ENCODE data around the gene HOXB1.
"Not testable (repeated sequence)": the region's sequence is repeated elsewhere in the genome, so short reads cannot be mapped to it uniquely, and the experiment has no call there.

The HOXB1 gene

DNA sequence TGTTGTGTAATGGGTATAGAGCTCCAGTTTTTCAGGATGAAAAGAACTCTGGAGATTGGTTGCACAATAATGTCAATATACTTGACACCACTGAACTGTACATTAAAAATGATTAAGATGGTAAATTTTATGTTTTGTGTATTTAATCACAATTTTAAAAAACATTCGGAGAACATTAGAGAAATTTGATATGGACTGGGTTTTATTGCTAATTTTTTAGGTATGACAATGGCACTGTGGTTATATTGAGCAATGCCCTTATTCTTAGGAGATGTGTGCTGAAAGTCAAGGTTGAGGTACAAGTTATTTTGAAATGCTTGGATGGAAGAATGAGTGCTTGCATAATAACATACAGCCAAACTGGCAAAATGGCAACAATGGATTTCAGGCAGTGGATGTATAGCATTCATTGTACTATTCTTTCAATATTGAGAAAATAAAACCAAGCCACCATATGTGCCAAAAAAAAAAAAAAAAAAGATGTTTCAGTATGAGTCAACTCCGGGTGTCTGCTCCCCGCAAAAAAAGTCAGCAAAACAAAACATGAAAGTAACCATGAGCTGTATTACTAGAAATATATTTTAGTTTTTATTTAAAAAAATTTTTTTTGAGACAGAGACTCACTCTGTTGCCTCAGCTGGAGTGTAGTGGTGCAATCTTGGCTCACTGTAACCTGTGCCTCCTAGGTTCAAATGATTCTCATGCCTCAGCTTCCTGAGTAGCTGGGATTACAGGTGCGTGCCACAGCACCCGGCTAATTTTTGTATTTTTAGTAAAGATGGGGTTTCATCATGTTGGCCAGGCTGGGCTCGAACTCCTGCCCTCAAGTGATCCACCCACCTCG is 19.8 kb downstream of the HOXB1 start:
- DNase-seq (ENCODE audit: extremely low read depth, low read depth): peak; percentile 44
- TF ChIP-seq, protein P1, sequence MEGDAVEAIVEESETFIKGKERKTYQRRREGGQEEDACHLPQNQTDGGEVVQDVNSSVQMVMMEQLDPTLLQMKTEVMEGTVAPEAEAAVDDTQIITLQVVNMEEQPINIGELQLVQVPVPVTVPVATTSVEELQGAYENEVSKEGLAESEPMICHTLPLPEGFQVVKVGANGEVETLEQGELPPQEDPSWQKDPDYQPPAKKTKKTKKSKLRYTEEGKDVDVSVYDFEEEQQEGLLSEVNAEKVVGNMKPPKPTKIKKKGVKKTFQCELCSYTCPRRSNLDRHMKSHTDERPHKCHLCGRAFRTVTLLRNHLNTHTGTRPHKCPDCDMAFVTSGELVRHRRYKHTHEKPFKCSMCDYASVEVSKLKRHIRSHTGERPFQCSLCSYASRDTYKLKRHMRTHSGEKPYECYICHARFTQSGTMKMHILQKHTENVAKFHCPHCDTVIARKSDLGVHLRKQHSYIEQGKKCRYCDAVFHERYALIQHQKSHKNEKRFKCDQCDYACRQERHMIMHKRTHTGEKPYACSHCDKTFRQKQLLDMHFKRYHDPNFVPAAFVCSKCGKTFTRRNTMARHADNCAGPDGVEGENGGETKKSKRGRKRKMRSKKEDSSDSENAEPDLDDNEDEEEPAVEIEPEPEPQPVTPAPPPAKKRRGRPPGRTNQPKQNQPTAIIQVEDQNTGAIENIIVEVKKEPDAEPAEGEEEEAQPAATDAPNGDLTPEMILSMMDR (IDR thresholded peaks at IDR 0.05; ENCODE audit: low read depth, low read length): no peak

DNA sequence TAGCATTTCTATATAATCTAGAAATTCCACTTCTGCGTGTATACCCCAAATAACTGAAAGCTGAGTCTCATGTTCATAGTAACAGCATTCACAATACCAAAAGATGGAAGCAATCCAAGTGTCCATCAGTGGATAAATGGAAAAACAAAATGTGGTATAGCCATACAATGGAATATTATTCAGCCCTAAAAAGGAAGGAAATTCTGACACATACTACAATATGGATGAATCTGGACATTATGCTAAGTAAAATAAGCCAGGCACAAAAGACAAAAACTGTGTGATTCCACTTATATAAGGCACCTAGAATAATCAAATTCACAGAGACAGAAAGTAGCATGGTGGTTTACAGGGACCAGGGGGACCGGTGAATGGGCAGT is 20.4 kb downstream of the HOXB1 start:
- no peak for DNase-seq (ENCODE audit: extremely low read depth, low read depth)
- TF ChIP-seq, protein P1 (IDR thresholded peaks at IDR 0.05; ENCODE audit: low read depth, low read length): no peak

DNA sequence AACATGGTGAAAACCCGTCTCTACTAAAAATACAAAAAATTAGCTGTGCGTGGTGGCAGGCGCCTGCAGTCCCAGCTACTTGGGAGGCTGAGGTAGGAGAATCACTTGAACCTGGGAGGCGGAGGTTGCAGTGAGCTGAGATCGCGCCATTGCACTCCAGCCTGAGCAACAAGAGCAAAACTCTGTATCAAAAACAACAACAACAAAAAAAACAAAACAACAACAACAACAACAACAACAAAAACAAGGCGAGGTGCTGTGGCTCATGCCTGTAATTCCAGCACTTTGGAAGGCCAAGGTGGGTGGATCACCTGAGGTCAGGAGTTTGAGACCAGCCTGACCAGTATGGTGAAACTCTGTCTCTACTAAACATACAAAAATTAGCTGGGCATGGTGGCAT is 21.1 kb downstream of the HOXB1 start:
- DNase-seq (ENCODE audit: extremely low read depth, low read depth): not testable (repeated sequence)

DNA sequence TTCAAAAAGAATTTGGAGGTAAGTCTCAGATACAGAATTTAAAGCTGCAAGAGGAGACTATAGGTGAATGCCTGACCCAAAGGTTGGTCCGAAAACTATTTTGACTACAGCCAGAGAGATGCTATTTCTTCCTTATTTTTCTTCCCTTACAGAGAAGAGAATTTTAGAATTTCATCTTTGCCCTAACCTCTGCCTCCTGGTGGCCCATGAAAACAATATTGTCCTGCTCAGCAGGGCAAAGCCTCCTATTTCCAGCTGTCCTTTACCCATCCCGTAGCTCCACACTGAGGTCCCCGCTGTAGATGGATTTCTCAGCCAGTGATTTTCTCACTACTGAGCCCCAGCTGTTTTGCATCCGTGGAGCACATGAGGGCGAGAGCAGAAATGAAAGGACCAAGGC is 24.6 kb downstream of the HOXB1 start:
- no peak for DNase-seq (ENCODE audit: extremely low read depth, low read depth)

DNA sequence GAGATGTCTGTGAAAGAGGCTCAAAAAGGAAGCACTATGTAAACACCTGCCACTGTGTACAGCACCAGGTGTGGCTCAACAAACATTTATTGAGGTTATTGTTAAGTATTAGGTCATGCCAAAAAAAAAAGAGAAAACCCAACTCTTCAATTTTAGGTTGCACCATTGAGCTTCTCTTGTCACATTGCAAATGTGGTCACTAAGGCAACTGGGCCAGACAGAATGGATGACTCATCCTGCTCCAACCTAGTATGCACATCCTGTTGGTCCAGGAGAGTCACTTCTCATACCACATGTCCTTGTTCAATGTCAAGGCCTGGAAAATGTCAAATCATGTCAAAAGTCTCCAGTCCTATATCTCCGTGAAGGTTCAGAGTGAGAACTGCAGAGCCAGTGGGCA is 25.0 kb downstream of the HOXB1 start:
- TF ChIP-seq, protein P1 (IDR thresholded peaks at IDR 0.05; ENCODE audit: low read depth, low read length): no peak
- no peak for DNase-seq (ENCODE audit: extremely low read depth, low read depth)

More for the DNA sequence above, 24.6 kb downstream of the HOXB1 start:
- TF ChIP-seq, protein P1 (IDR thresholded peaks at IDR 0.05; ENCODE audit: low read depth, low read length): no peak

DNA sequence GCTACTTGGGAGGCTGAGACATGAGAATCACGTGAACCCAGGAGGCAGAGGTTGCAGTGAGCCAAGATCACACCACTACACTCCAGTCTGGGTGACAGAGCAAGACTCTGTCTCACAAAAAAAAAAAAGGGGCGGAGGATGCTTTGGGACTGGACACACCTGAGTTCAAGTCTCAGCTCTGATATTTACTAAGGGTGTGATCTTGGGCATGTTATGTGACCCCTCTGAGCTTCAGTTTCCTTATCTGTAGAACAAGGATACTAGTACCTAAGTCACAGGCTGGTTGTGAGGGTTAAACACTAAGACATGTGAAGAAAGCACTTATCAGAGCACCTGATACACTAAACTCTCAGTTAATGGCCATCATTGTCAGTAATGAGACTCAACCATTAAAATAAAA is 25.9 kb downstream of the HOXB1 start:
- DNase-seq (ENCODE audit: extremely low read depth, low read depth): no peak

DNA sequence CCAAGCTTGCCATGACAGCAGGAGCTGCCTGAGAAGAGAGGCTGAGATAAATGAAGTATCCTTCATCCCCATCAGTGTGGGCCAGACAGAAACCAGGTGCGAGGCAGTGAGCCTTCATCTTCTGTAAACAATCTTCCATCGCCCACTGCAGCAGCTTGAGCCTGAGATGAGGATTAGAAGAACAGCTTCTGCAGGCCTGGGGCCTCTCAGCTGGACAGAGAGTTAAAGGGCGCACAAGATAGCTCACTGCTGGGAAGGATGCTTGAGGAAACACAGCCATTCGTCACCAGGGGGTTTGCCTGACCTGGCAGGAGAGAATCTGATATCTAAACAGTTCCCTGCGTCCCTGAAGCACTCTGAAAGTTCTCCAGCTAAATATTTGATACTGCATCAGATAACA is 27.1 kb downstream of the HOXB1 start:
- no peak for DNase-seq (ENCODE audit: extremely low read depth, low read depth)
- TF ChIP-seq, protein P1 (IDR thresholded peaks at IDR 0.05; ENCODE audit: low read depth, low read length): no peak

More for the DNA sequence above, 25.9 kb downstream of the HOXB1 start:
- TF ChIP-seq, protein P1 (IDR thresholded peaks at IDR 0.05; ENCODE audit: low read depth, low read length): no peak

DNA sequence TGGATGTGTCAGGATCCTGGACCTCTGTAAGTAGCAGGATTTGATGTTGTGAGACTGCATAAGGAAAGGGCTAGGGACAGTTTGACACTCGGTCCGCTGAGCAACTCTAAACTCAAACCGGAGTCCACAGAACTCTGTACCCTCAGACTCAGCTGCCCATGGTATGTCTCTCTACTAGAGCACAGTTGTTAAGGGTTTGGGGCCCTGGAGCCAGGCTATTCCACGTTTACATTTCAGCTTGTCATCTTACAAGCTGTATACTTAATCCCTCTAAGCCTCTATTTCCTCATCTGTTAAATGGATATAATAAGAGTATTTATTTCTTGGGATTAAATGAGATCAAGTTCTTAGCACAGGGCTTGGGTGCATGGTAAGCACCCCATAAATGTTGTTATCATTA is 27.9 kb downstream of the HOXB1 start:
- TF ChIP-seq, protein P1 (IDR thresholded peaks at IDR 0.05; ENCODE audit: low read depth, low read length): no peak
- DNase-seq (ENCODE audit: extremely low read depth, low read depth): no peak

Data from AG09319 (cell line).